Measurements from ENCODE around the gene EDA.

The EDA gene

GRCh38 chrX:70012756-70013155, 396.8 kb downstream of the EDA start:
- Histone ChIP-seq H3K4me2 (ENCODE audit: low read depth, low read length, poor library complexity, severe bottlenecking) (no peak overlapping the region), H3K27me3 (ENCODE audit: insufficient read depth, low read length, poor library complexity, severe bottlenecking) (no peaks in the 10 kb centered on the region), H3K9me3 (ENCODE audit: insufficient read depth, low read depth, low read length) (no peaks in the 10 kb centered on the region), H3K4me1 (ENCODE audit: insufficient read depth, low read length, poor library complexity, severe bottlenecking) (no peaks in the 10 kb centered on the region), H3F3A (ENCODE audit: low read depth) (no peaks in the 10 kb centered on the region), H3K36me3 (ENCODE audit: insufficient read depth, low read length) (no peaks in the 10 kb centered on the region), H4K20me1 (ENCODE audit: insufficient read depth, low read length, poor library complexity, severe bottlenecking) (no peaks in the 10 kb centered on the region), H3K4me3 (ENCODE audit: low read length, poor library complexity, severe bottlenecking) (no peak overlapping the region), H3K9me2 (replicated peaks; ENCODE audit: low read depth, low read length) (no peaks in the 10 kb centered on the region), H3K9ac (ENCODE audit: low read depth, low read length, poor library complexity, severe bottlenecking) (no peak overlapping the region), H3K79me2 (ENCODE audit: insufficient read depth, low read length) (no peaks in the 10 kb centered on the region), H2AFZ (ENCODE audit: low read length) (no peak overlapping the region)
- TF ChIP-seq CTCF (conservative IDR thresholded peaks at IDR 0.05; ENCODE audit: low read length) (no peak), EZH2phosphoT487 (IDR thresholded peaks at IDR 0.05; ENCODE audit: borderline replicate concordance) (no peak)

DNA sequence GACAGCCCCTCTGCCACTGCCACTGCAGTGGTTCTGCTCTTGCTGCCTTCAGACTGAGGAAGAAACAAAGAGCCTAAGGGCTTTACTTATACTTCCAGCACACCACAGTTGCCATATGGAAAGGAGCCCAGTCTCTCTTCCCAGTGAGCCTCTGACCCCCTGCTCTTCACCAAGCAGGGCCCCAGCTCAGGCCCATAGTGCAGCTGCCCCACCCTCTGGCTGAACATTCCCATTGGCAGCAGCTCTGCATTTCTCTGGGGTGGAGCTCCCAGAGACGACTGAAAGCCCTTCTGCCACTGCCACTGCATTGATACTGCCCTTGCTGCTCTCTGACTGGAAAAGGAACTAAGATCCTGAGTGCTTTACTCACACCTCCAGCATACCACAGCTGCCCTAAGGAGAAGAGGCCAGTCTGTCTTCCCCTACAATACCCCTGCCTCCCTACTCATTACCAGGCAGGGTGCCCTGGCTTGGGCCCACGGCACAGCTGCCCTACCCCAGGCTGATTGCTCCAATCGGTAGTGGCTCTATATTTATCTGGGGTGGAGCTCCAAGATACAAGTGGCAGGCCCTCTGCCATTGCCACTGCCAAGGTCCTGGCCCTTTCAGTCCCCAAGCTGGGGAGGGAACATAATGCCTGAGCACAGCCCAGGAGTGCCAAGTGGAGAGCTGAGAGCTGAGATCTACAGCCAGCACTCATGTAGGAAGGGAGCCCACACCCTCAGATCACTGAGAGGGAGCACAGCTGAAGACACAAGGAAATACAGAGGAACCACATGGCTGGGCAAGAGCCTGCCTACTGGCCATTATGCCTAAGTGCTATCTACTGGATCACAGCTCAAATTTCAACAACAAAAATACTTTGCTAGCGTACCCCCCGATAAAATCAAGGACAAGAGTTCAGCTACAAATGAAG, 397.8 kb downstream of the EDA start:
- H3K79me2 ChIP-seq (ENCODE audit: insufficient read depth, low read length), result no peaks in the 10 kb centered on the region
- no peaks in the 10 kb centered on the region for H3K36me3 ChIP-seq (ENCODE audit: insufficient read depth, low read length)
- no peaks in the 10 kb centered on the region for H3K4me1 ChIP-seq (ENCODE audit: insufficient read depth, low read length, poor library complexity, severe bottlenecking)
- H3K27me3 ChIP-seq (ENCODE audit: insufficient read depth, low read length, poor library complexity, severe bottlenecking), result no peaks in the 10 kb centered on the region
- no peak overlapping the region for H3K9ac ChIP-seq (ENCODE audit: low read depth, low read length, poor library complexity, severe bottlenecking)
- no peaks in the 10 kb centered on the region for H3K9me3 ChIP-seq (ENCODE audit: insufficient read depth, low read depth, low read length)
- TF ChIP-seq EZH2phosphoT487 (IDR thresholded peaks at IDR 0.05; ENCODE audit: borderline replicate concordance) (no peak), CTCF (conservative IDR thresholded peaks at IDR 0.05; ENCODE audit: low read length) (no peak)
- H3K4me3 ChIP-seq (ENCODE audit: low read length, poor library complexity, severe bottlenecking), result no peak overlapping the region
- no peak overlapping the region for H3K4me2 ChIP-seq (ENCODE audit: low read depth, low read length, poor library complexity, severe bottlenecking)
- H2AFZ ChIP-seq (ENCODE audit: low read length), result no peak overlapping the region
- no peaks in the 10 kb centered on the region for H3K9me2 ChIP-seq (replicated peaks; ENCODE audit: low read depth, low read length)
- no peaks in the 10 kb centered on the region for H4K20me1 ChIP-seq (ENCODE audit: insufficient read depth, low read length, poor library complexity, severe bottlenecking)
- no peaks in the 10 kb centered on the region for H3F3A ChIP-seq (ENCODE audit: low read depth)

GRCh38 chrX:70016513-70016912, 400.6 kb downstream of the EDA start:
- Histone ChIP-seq H3K9me3 (ENCODE audit: insufficient read depth, low read depth, low read length) (no peaks in the 10 kb centered on the region), H3K27me3 (ENCODE audit: insufficient read depth, low read length, poor library complexity, severe bottlenecking) (no peaks in the 10 kb centered on the region), H4K20me1 (ENCODE audit: insufficient read depth, low read length, poor library complexity, severe bottlenecking) (no peaks in the 10 kb centered on the region), H3K9ac (ENCODE audit: low read depth, low read length, poor library complexity, severe bottlenecking) (no peak overlapping the region), H3K36me3 (ENCODE audit: insufficient read depth, low read length) (no peaks in the 10 kb centered on the region), H2AFZ (ENCODE audit: low read length) (no peak overlapping the region), H3K79me2 (ENCODE audit: insufficient read depth, low read length) (no peaks in the 10 kb centered on the region), H3F3A (ENCODE audit: low read depth) (no peaks in the 10 kb centered on the region), H3K4me3 (ENCODE audit: low read length, poor library complexity, severe bottlenecking) (no peak overlapping the region), H3K4me2 (ENCODE audit: low read depth, low read length, poor library complexity, severe bottlenecking) (no peak overlapping the region), H3K4me1 (ENCODE audit: insufficient read depth, low read length, poor library complexity, severe bottlenecking) (no peaks in the 10 kb centered on the region), H3K9me2 (replicated peaks; ENCODE audit: low read depth, low read length) (no peaks in the 10 kb centered on the region)
- TF ChIP-seq CTCF (conservative IDR thresholded peaks at IDR 0.05; ENCODE audit: low read length), result no peak
- no peak for TF ChIP-seq EZH2phosphoT487 (IDR thresholded peaks at IDR 0.05; ENCODE audit: borderline replicate concordance)

All from Loucy (cell line).